Lung (tissue), 12 donors: ENCODE measurements around the gene IGF2BP1. TPM values are rescaled to one million over a fixed set of nuclear protein-coding genes. Genes with fewer than 3 reads are reported as not detected.
"Not testable (repeated sequence)": the region's sequence is repeated elsewhere in the genome, so short reads cannot be mapped to it uniquely, and the experiment has no call there.

ENCODE experiments used
- ATAC-seq: fragments of 200-7000 bp; cut with Tn5 transposase; one replicate; pipeline ENCODE4 v1.9.1; 2020; ENCODE audit warnings: moderate number of reproducible peaks; ENCODE audit not compliant: insufficient read depth, low FRiP score
- DNase-seq, 3 donors: peaks; one replicate each; pipeline ENCODE4 v3.0.0-alpha.2; 2013 to 2017
- H3K27ac ChIP-seq, 2 donors: one replicate each; pipeline ENCODE4 v1.5.1; 2013; ENCODE audit warnings: mild to moderate bottlenecking in 2 of 2, moderate library complexity in 2 of 2, control low read depth in 1 of 2, inconsistent platforms in 1 of 2, low read depth in 1 of 2, low read length in 1 of 2
- H3K27me3 ChIP-seq, 3 donors: one replicate each; pipeline ENCODE4 v1.5.1; 2013; ENCODE audit warnings: low read length in 2 of 3; ENCODE audit not compliant: control insufficient read depth in 3 of 3, insufficient read depth in 3 of 3
- H3K36me3 ChIP-seq, 4 donors: one replicate each; pipeline ENCODE4 v1.5.1; 2013; ENCODE audit warnings: low read length in 4 of 4, mild to moderate bottlenecking in 1 of 4, moderate library complexity in 1 of 4; ENCODE audit not compliant: control insufficient read depth in 4 of 4, insufficient read depth in 4 of 4
- H3K4me1 ChIP-seq, 5 donors: one replicate each; pipeline ENCODE4 v1.5.1; 2013; ENCODE audit warnings: low read length in 5 of 5, mild to moderate bottlenecking in 2 of 5, moderate library complexity in 1 of 5; ENCODE audit not compliant: control insufficient read depth in 5 of 5, insufficient read depth in 5 of 5
- H3K4me3 ChIP-seq: one replicate; pipeline ENCODE4 v1.5.1; 2013; ENCODE audit warnings: mild to moderate bottlenecking, control low read depth, moderate library complexity
- H3K9ac ChIP-seq, 2 donors: one replicate each; pipeline ENCODE4 v1.5.1; 2013; ENCODE audit warnings: low read length in 2 of 2, control low read depth in 1 of 2; ENCODE audit not compliant: insufficient read depth in 1 of 2
- H3K9me3 ChIP-seq, 4 donors: one replicate each; pipeline ENCODE4 v1.5.1; 2013; ENCODE audit warnings: low read length in 3 of 4, mild to moderate bottlenecking in 1 of 4, moderate library complexity in 1 of 4; ENCODE audit not compliant: control insufficient read depth in 4 of 4, insufficient read depth in 3 of 4
- CTCF ChIP-seq: IDR thresholded peaks from 2 replicates; pipeline ENCODE4 v1.5.1; 2012; ENCODE audit warnings: mild to moderate bottlenecking; ENCODE audit errors: control extremely low read depth, extremely low read depth
- WGBS, 2 donors: extraction: QIAGEN DNeasy Blood & Tissue Kit; methylation state at CpG; one replicate each; pipeline ENCODE4 v1.1.7; 2013; 5-methylcytosine and 5-hydroxymethylcytosine counted together
- polyA plus RNA-seq, 2 donors: library from polyadenylated mRNA; stranded (reverse); fragments of 200-250 nt; gene quantifications; one replicate each; pipeline ENCODE4 v1.2.1, GENCODE V29; 2013
- total RNA-seq, 2 donors: library from RNA; depleted of rRNA in 1 of 2; stranded (reverse); fragments of >200 nt in 1 of 2; gene quantifications; one replicate each; pipeline ENCODE4 v1.2.1, GENCODE V29; 2014 to 2021
- donor health status: control.
- donor health status: control.
- donor health status: Bipolar disorder and iron deficiency.
- donor health status: healthy.
- donor health status: DM: yes; HTN: yes; CAD: no.

IGF2BP1 gene
- total and polyA plus RNA-seq, 4 donors, result 0.06 to 14.9 (median 0.31) TPM

- no peak overlapping the region for H3K27ac ChIP-seq
- H3K36me3 ChIP-seq, result peaks cover 0 to 31% (median 15%) of the 10 kb centered on the region in 4 donors
- H3K4me3 ChIP-seq, result no peak overlapping the region
- H3K9me3 ChIP-seq, result no peaks in the 10 kb centered on the region
- TF ChIP-seq CTCF, result no peak
- 94 to 98% methylated on average over 13 of the region's 13 CpGs for WGBS, 2 donors
- no peaks in the 10 kb centered on the region for H3K4me1 ChIP-seq
- H3K9ac ChIP-seq, result no peak overlapping the region
- ATAC-seq (no peak), DNase-seq (no peak)
- H3K27me3 ChIP-seq, result no peaks in the 10 kb centered on the region
Measured at GRCh38 chr17:49036270-49036626, 39.1 kb downstream of the IGF2BP1 start.

- Histone ChIP-seq H3K4me3 (no peak overlapping the region), H3K27me3 (no peaks in the 10 kb centered on the region), H3K9me3 (no peaks in the 10 kb centered on the region), H3K9ac (no peak overlapping the region), H3K36me3 (peaks cover 0 to 44% (median 22%) of the 10 kb centered on the region in 4 donors), H3K4me1 (no peaks in the 10 kb centered on the region), H3K27ac (no peak overlapping the region)
- no peak for ATAC-seq
- DNase-seq, result no peak
- WGBS, 2 donors, result 98 to 99% methylated on average over 8 of the region's 8 CpGs
- TF ChIP-seq CTCF, result no peak
Measured at GRCh38 chr17:49038138-49038537, 41.0 kb downstream of the IGF2BP1 start.

- Histone ChIP-seq H3K27me3 (no peaks in the 10 kb centered on the region), H3K9me3 (no peaks in the 10 kb centered on the region), H3K4me1 (no peaks in the 10 kb centered on the region), H3K27ac (no peak overlapping the region), H3K9ac (no peak overlapping the region), H3K4me3 (no peak overlapping the region), H3K36me3 (peaks cover 0 to 48% (median 23%) of the 10 kb centered on the region in 4 donors)
- 75 to 85% methylated on average over 1 to 2 of the region's 2 CpGs for WGBS, 2 donors
- DNase-seq, result no peak
- no peak for TF ChIP-seq CTCF
- ATAC-seq, result no peak
Measured at GRCh38 chr17:49038544-49038943, 41.4 kb downstream of the IGF2BP1 start.

- not testable (repeated sequence) for DNase-seq, H3K9ac ChIP-seq, H3K27ac ChIP-seq, H3K27me3 ChIP-seq, H3K9me3 ChIP-seq, ATAC-seq, H3K4me1 ChIP-seq, H3K4me3 ChIP-seq
- WGBS, 2 donors, result 90 to 97% methylated on average over 6 of the region's 6 CpGs
- H3K36me3 ChIP-seq, result peaks cover 0 to 56% (median 27%) of the 10 kb centered on the region in 4 donors
Measured at GRCh38 chr17:49039518-49039917, 42.3 kb downstream of the IGF2BP1 start.
